HG03159 (cell line): ENCODE data around the gene DENND6B.

Source experiments
- ATAC-seq: cut with Tn5 transposase; IDR thresholded peaks from one replicate; pipeline ENCODE4 v1.9.1; 2021; ENCODE audit warnings: mild to moderate bottlenecking, moderate library complexity; ENCODE audit not compliant: unreplicated experiment

Gene DENND6B

GRCh38 chr22:50289151-50289941 is 37.5 kb downstream of the DENND6B start:
- no peak for ATAC-seq

GRCh38 chr22:50287731-50288130 is 39.1 kb downstream of the DENND6B start:
- no peak for ATAC-seq

GRCh38 chr22:50286701-50287318 is 40.0 kb downstream of the DENND6B start:
- no peak for ATAC-seq

GRCh38 chr22:50286275-50286674 is 40.5 kb downstream of the DENND6B start:
- ATAC-seq: no peak

GRCh38 chr22:50285568-50286229 is 41.1 kb downstream of the DENND6B start:
- no peak for ATAC-seq

- ATAC-seq: no peak
These were observed 42.3 kb downstream of the DENND6B start for GRCh38 chr22:50284479-50284878.

GRCh38 chr22:50283821-50284220 is 43.0 kb downstream of the DENND6B start:
- ATAC-seq: no peak

GRCh38 chr22:50282361-50283155 is 44.3 kb downstream of the DENND6B start:
- no peak for ATAC-seq

- no peak for ATAC-seq
These were observed 44.9 kb downstream of the DENND6B start for GRCh38 chr22:50281957-50282356.

GRCh38 chr22:50281384-50281760 is 45.4 kb downstream of the DENND6B start:
- ATAC-seq: no peak

GRCh38 chr22:50280708-50281383 is 46.0 kb downstream of the DENND6B start:
- no peak for ATAC-seq

- ATAC-seq: no peak
These were observed 46.6 kb downstream of the DENND6B start for GRCh38 chr22:50280022-50280707.

GRCh38 chr22:50278956-50279619 is 47.7 kb downstream of the DENND6B start:
- no peak for ATAC-seq

- ATAC-seq: no peak
These were observed 48.4 kb downstream of the DENND6B start for GRCh38 chr22:50278461-50278860.

GRCh38 chr22:50277761-50278160 is 49.1 kb downstream of the DENND6B start:
- ATAC-seq: no peak

- ATAC-seq: no peak
These were observed 50.7 kb downstream of the DENND6B start for GRCh38 chr22:50276143-50276542.

- ATAC-seq: no peak
These were observed 51.4 kb downstream of the DENND6B start for GRCh38 chr22:50275181-50276055.

GRCh38 chr22:50274771-50275170 is 52.0 kb downstream of the DENND6B start:
- no peak for ATAC-seq

- ATAC-seq: no peak
These were observed 52.5 kb downstream of the DENND6B start for GRCh38 chr22:50274311-50274710.
